OCI-LY3 (cell line): ENCODE data around the gene COPS6.

Experiments
- H2AFZ ChIP-seq: fragments of 200-600, 300-600 bp; shearing (Covaris generic); 2 replicates; pipeline ENCODE4 v1.6.0; 2014; ENCODE audit warnings: antibody characterized with exemption, low read depth, low read length
- H3K27ac ChIP-seq: fragments of 200-600, 300-600 bp; sonication (generic); 2 replicates; pipeline ENCODE4 v1.5.1; 2014; ENCODE audit warnings: mild to moderate bottlenecking, low read length, moderate library complexity, mixed read lengths
- H3K27me3 ChIP-seq: fragments of 200-600, 300-600 bp; sonication (generic); 2 replicates; pipeline ENCODE4 v1.6.1; 2014; ENCODE audit warnings: low read depth, low read length, mixed read lengths
- H3K36me3 ChIP-seq: fragments of 200-600, 300-600 bp; sonication (generic); replicated peaks from 2 replicates; pipeline ENCODE3; 2014; ENCODE audit warnings: low read depth, low read length, mixed read lengths
- H3K4me1 ChIP-seq: fragments of 300-600, 200-600 bp; sonication (generic); 2 replicates; pipeline ENCODE4 v1.6.1; 2014; ENCODE audit warnings: low read length, mixed read lengths
- H3K4me2 ChIP-seq: fragments of 200-600, 300-600 bp; sonication (generic); 2 replicates; pipeline ENCODE4 v1.6.1; 2014; ENCODE audit warnings: low read length, mixed read lengths
- H3K4me3 ChIP-seq: fragments of 300-600, 200-600 bp; sonication (generic); 2 replicates; pipeline ENCODE4 v1.5.1; 2014; ENCODE audit warnings: antibody characterized with exemption, mild to moderate bottlenecking, low read length, moderate library complexity
- H3K79me2 ChIP-seq: fragments of 300-600, 200-600 bp; shearing (Covaris generic); 2 replicates; pipeline ENCODE4 v1.6.1; 2014; ENCODE audit warnings: mild to moderate bottlenecking, low read length, mixed read lengths
- H3K9ac ChIP-seq: fragments of 300-600, 200-600 bp; shearing (Covaris generic); 2 replicates; pipeline ENCODE4 v1.6.0; 2014; ENCODE audit warnings: mild to moderate bottlenecking, low read length, moderate library complexity
- H3K9me3 ChIP-seq: fragments of 200-600, 300-600 bp; shearing (Covaris generic); 2 replicates; pipeline ENCODE4 v1.6.1; 2014; ENCODE audit warnings: low read length, mixed read lengths; ENCODE audit not compliant: insufficient read depth
- H4K20me1 ChIP-seq: fragments of 200-600, 300-600 bp; sonication (generic); 2 replicates; pipeline ENCODE4 v1.6.1; 2016; ENCODE audit warnings: low read length, mixed read lengths; ENCODE audit not compliant: insufficient read depth
- CTCF ChIP-seq: fragments of 200-600, 300-600 bp; sonication (generic); IDR thresholded peaks from 2 replicates; pipeline ENCODE4 v1.5.1; 2014; ENCODE audit warnings: antibody characterized with exemption, low read length, low read depth
- EZH2phosphoT487 ChIP-seq: fragments of 200-600 bp; shearing (Covaris generic); IDR thresholded peaks from 2 replicates; pipeline ENCODE4 v1.6.1; 2018; ENCODE audit warnings: antibody characterized with exemption, mixed run types, low read depth

The COPS6 gene

GRCh38 chr7:100095704-100096103 lies 6.9 kb downstream of the COPS6 start:
- Histone ChIP-seq H3K27ac (no peak overlapping the region), H3K27me3 (no peaks in the 10 kb centered on the region), H3K9ac (no peak overlapping the region), H3K79me2 (peaks cover 46% of the 10 kb centered on the region), H2AFZ (no peak overlapping the region), H3K4me3 (no peak overlapping the region), H3K36me3 (peaks cover 85% of the 10 kb centered on the region), H4K20me1 (peaks cover 40% of the 10 kb centered on the region), H3K9me3 (no peaks in the 10 kb centered on the region), H3K4me1 (peaks cover 7% of the 10 kb centered on the region), H3K4me2 (no peak overlapping the region)
- TF ChIP-seq CTCF, result no peak

- H3K9ac ChIP-seq, result no peak overlapping the region
These were observed 10.1 kb downstream of the COPS6 start for GRCh38 chr7:100098913-100099312.

GRCh38 chr7:100099452-100099851 lies 10.7 kb downstream of the COPS6 start:
- Histone ChIP-seq H3K27me3 (no peaks in the 10 kb centered on the region), H3K79me2 (peaks cover 59% of the 10 kb centered on the region), H3K4me3 (peak overlapping the region; percentile 90), H3K27ac (peak overlapping the region; percentile 90; the same call in 1 of the 2 replicates), H2AFZ (no peak overlapping the region), H3K36me3 (peaks cover 48% of the 10 kb centered on the region), H3K9me3 (no peaks in the 10 kb centered on the region), H4K20me1 (peaks cover 34% of the 10 kb centered on the region), H3K4me2 (peak overlapping the region; percentile 77), H3K4me1 (peaks cover 12% of the 10 kb centered on the region), H3K9ac (peak overlapping the region; percentile 99; the same call in 1 of the 2 replicates)
- TF ChIP-seq EZH2phosphoT487, result no peak
- no peak for TF ChIP-seq CTCF

More at GRCh38 chr7:100098913-100099312, 10.1 kb downstream of the COPS6 start:
- no peaks in the 10 kb centered on the region for H3K27me3 ChIP-seq
- H3K4me3 ChIP-seq, result no peak overlapping the region
- H3K9me3 ChIP-seq, result no peaks in the 10 kb centered on the region
- peaks cover 34% of the 10 kb centered on the region for H4K20me1 ChIP-seq
- no peak overlapping the region for H3K4me2 ChIP-seq
- H3K27ac ChIP-seq, result no peak overlapping the region
- H3K79me2 ChIP-seq, result peaks cover 59% of the 10 kb centered on the region
- peaks cover 54% of the 10 kb centered on the region for H3K36me3 ChIP-seq
- H2AFZ ChIP-seq, result no peak overlapping the region
- peaks cover 12% of the 10 kb centered on the region for H3K4me1 ChIP-seq
- TF ChIP-seq CTCF, result no peak
- no peak for TF ChIP-seq EZH2phosphoT487

- peak overlapping the region; percentile 99 for H3K9ac ChIP-seq
- peaks cover 41% of the 10 kb centered on the region for H3K36me3 ChIP-seq
- H2AFZ ChIP-seq, result no peak overlapping the region
- H3K79me2 ChIP-seq, result peaks cover 59% of the 10 kb centered on the region
- peaks cover 30% of the 10 kb centered on the region for H4K20me1 ChIP-seq
- H3K4me2 ChIP-seq, result peak overlapping the region; percentile 77
- H3K4me1 ChIP-seq, result peaks cover 12% of the 10 kb centered on the region
- no peaks in the 10 kb centered on the region for H3K9me3 ChIP-seq
- H3K4me3 ChIP-seq, result peak overlapping the region; percentile 90
- H3K27me3 ChIP-seq, result no peaks in the 10 kb centered on the region
- TF ChIP-seq CTCF (no peak), EZH2phosphoT487 (no peak)
- peak overlapping the region; percentile 90 for H3K27ac ChIP-seq
These were observed 11.7 kb downstream of the COPS6 start for GRCh38 chr7:100100420-100101015.
